SK-N-SH treated with all-trans-retinoic acid at 6 μM for 48 hours (cell line): ENCODE data around the gene EXOC4.

ENCODE experiments used
- ATAC-seq: fragments of 200-7000 bp; cut with Tn5 transposase; 3 replicates; pipeline ENCODE4 v1.9.1; 2020; ENCODE audit warnings: mild to moderate bottlenecking, moderate library complexity
- ARNTL ChIP-seq: fragments of 450-650 bp; formaldehyde crosslinking; IDR thresholded peaks from 2 replicates; pipeline ENCODE4 v1.5.0; 2020; ENCODE audit warnings: low read depth, mild to moderate bottlenecking, moderate library complexity, borderline replicate concordance
- BACH2 ChIP-seq: fragments of 250-450 bp; sonication (Bioruptor Pico); IDR thresholded peaks from 2 replicates; pipeline ENCODE4 v1.9.0; 2021; ENCODE audit warnings: mild to moderate bottlenecking, borderline replicate concordance
- ISL1 ChIP-seq: fragments of 250-450 bp; sonication (Bioruptor Pico); IDR thresholded peaks from 2 replicates; pipeline ENCODE4 v2.1.2; 2022; ENCODE audit warnings: mild to moderate bottlenecking, moderate library complexity
- PPARA ChIP-seq: fragments of 250-450 bp; sonication (Bioruptor Pico); IDR thresholded peaks from 2 replicates; pipeline ENCODE4 v1.5.0; 2020; ENCODE audit warnings: mild to moderate bottlenecking, borderline replicate concordance
- RARB ChIP-seq: fragments of 250-450 bp; sonication (Bioruptor Pico); IDR thresholded peaks from 2 replicates; pipeline ENCODE4 v1.8.0; 2021; ENCODE audit warnings: mild to moderate bottlenecking, moderate library complexity
- SNAI2 ChIP-seq: fragments of 250-450 bp; sonication (Bioruptor Pico); IDR thresholded peaks from 2 replicates; pipeline ENCODE4 v1.5.0; 2020; ENCODE audit warnings: mild to moderate bottlenecking, moderate library complexity
- TCF4 ChIP-seq: fragments of 250-450 bp; sonication (Bioruptor Pico); IDR thresholded peaks from 2 replicates; pipeline ENCODE4 v1.8.0; 2021; ENCODE audit warnings: mild to moderate bottlenecking, moderate library complexity, borderline replicate concordance
- TOX ChIP-seq: fragments of 250-450 bp; sonication (Bioruptor Pico); IDR thresholded peaks from 2 replicates; pipeline ENCODE4 v1.8.0; 2021; ENCODE audit warnings: mild to moderate bottlenecking, moderate library complexity, borderline replicate concordance
- ZC3H10 ChIP-seq: fragments of 250-450 bp; sonication (Bioruptor Pico); IDR thresholded peaks from 2 replicates; pipeline ENCODE4 v1.5.1; 2021; ENCODE audit warnings: mild to moderate bottlenecking, moderate library complexity
- ZFP3 ChIP-seq: fragments of 250-450 bp; sonication (Bioruptor Pico); IDR thresholded peaks from 2 replicates; pipeline ENCODE4 v1.5.0; 2020; ENCODE audit warnings: mild to moderate bottlenecking, moderate library complexity
- ZFP30 ChIP-seq: fragments of 450-650 bp; formaldehyde crosslinking; IDR thresholded peaks from 2 replicates; pipeline ENCODE4 v1.5.0; 2022; ENCODE audit warnings: mild to moderate bottlenecking, moderate library complexity
- ZNF8 ChIP-seq: fragments of 450-650 bp; formaldehyde crosslinking; IDR thresholded peaks from 2 replicates; pipeline ENCODE4 v1.5.0; 2020; ENCODE audit warnings: mild to moderate bottlenecking, moderate library complexity
- TF ChIP-seq, protein P1 (sequence below): fragments of 250-450 bp; sonication (Bioruptor Pico); IDR thresholded peaks from 2 replicates; pipeline ENCODE4 v1.8.0; 2020; ENCODE audit warnings: mild to moderate bottlenecking, moderate library complexity, borderline replicate concordance
- TF ChIP-seq, protein P2 (sequence below): fragments of 250-450 bp; sonication (Bioruptor Pico); IDR thresholded peaks from 2 replicates; pipeline ENCODE4 v1.5.1; 2021; ENCODE audit warnings: mild to moderate bottlenecking, moderate library complexity
- TF ChIP-seq, protein P3 (sequence below): fragments of 250-450 bp; sonication (Bioruptor Pico); IDR thresholded peaks from 2 replicates; pipeline ENCODE4 v1.8.0; 2021; ENCODE audit warnings: low read depth, mild to moderate bottlenecking, moderate library complexity, borderline replicate concordance
- TF ChIP-seq, protein P4 (sequence below): fragments of 250-450 bp; sonication (Bioruptor Pico); IDR thresholded peaks from 2 replicates; pipeline ENCODE4 v1.5.0; 2020; ENCODE audit warnings: mild to moderate bottlenecking, moderate library complexity

The EXOC4 gene

DNA sequence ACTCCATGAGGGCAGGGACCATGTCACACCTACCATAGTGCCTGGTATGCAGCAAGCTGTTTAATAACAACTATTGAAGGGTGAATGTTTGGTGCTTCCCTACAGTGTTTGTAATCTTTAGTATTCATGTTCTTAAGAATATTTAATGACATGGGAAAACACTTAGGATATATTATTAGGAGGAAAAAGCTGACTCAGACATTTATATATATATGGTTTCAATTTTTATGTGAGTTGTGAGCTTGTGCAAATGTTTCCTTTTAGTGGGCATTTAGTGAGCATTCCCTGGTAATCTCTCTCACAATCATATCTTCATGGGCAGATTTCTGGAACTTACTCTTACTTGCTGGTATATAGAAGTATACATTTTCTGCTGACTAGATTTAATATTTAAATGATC, 359.1 kb downstream of the EXOC4 start (continued):
- TF ChIP-seq, protein P1, sequence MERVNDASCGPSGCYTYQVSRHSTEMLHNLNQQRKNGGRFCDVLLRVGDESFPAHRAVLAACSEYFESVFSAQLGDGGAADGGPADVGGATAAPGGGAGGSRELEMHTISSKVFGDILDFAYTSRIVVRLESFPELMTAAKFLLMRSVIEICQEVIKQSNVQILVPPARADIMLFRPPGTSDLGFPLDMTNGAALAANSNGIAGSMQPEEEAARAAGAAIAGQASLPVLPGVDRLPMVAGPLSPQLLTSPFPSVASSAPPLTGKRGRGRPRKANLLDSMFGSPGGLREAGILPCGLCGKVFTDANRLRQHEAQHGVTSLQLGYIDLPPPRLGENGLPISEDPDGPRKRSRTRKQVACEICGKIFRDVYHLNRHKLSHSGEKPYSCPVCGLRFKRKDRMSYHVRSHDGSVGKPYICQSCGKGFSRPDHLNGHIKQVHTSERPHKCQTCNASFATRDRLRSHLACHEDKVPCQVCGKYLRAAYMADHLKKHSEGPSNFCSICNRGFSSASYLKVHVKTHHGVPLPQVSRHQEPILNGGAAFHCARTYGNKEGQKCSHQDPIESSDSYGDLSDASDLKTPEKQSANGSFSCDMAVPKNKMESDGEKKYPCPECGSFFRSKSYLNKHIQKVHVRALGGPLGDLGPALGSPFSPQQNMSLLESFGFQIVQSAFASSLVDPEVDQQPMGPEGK (CRISPR knock-in tag): no peak

DNA sequence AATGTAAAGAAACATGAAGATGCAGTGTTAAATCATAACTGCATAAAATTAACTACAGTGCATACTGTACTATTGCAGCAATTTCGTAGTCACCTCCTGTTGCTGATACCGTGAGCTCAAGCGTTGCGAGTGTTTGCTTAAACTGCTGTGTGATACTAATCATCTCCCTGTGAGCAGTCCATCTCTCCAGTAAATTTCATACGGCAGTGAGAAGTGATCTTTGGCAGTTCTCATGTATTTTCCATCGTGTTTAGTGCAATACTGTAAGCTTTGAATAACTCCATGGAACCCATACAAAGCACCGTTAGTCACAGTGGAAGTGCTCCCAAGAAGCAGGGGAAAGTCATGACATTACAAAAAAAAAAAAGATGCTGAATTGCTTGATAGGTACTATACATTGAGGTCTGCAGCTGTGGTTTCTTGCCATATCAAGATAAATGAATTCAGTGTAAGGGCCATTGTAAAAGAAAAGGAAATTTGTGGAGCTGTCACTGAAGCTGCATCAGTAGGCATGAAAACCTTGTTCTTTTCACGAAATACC, 360.4 kb downstream of the EXOC4 start:
- TF ChIP-seq ZFP3 (CRISPR knock-in tag): no peak
- ATAC-seq: no peak

DNA sequence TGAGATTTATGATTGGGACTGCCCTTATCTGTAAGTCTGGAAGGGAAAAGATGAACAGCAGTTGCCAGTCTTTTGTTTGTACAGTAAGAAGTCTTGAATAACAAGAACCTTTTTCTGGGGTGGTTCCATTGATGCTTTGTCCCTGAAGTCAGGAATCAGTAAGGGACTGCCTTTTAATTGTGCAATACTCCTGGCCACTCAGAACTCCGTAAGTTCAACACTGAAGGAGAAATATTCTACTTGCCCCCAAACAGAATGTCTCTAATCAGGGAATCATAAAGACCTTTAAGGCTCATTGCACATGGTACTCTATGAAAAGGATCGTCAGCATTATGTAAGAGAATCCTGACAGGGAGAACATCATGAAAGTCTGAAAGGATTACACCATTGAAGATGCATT, 361.4 kb downstream of the EXOC4 start:
- no peak for TF ChIP-seq SNAI2 (CRISPR knock-in tag)
- no peak for TF ChIP-seq ZC3H10 (CRISPR knock-in tag)
- TF ChIP-seq, protein P2, sequence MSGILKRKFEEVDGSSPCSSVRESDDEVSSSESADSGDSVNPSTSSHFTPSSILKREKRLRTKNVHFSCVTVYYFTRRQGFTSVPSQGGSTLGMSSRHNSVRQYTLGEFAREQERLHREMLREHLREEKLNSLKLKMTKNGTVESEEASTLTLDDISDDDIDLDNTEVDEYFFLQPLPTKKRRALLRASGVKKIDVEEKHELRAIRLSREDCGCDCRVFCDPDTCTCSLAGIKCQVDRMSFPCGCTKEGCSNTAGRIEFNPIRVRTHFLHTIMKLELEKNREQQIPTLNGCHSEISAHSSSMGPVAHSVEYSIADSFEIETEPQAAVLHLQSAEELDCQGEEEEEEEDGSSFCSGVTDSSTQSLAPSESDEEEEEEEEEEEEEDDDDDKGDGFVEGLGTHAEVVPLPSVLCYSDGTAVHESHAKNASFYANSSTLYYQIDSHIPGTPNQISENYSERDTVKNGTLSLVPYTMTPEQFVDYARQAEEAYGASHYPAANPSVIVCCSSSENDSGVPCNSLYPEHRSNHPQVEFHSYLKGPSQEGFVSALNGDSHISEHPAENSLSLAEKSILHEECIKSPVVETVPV (CRISPR knock-in tag): no peak
- TF ChIP-seq ZNF8: no peak
- TF ChIP-seq, protein P3, sequence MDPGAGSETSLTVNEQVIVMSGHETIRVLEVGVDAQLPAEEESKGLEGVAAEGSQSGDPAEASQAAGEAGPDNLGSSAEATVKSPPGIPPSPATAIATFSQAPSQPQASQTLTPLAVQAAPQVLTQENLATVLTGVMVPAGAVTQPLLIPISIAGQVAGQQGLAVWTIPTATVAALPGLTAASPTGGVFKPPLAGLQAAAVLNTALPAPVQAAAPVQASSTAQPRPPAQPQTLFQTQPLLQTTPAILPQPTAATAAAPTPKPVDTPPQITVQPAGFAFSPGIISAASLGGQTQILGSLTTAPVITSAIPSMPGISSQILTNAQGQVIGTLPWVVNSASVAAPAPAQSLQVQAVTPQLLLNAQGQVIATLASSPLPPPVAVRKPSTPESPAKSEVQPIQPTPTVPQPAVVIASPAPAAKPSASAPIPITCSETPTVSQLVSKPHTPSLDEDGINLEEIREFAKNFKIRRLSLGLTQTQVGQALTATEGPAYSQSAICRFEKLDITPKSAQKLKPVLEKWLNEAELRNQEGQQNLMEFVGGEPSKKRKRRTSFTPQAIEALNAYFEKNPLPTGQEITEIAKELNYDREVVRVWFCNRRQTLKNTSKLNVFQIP (CRISPR knock-in tag): no peak
- TF ChIP-seq ZFP30 (CRISPR knock-in tag): no peak
- TF ChIP-seq ISL1 (CRISPR knock-in tag): no peak
- TF ChIP-seq TOX (CRISPR knock-in tag): no peak
- no peak for TF ChIP-seq RARB (CRISPR knock-in tag)
- no peak for TF ChIP-seq PPARA
- TF ChIP-seq ARNTL (CRISPR knock-in tag): no peak
- TF ChIP-seq, protein P1 (CRISPR knock-in tag): no peak
- TF ChIP-seq ZFP3 (CRISPR knock-in tag): no peak
- no peak for ATAC-seq

DNA sequence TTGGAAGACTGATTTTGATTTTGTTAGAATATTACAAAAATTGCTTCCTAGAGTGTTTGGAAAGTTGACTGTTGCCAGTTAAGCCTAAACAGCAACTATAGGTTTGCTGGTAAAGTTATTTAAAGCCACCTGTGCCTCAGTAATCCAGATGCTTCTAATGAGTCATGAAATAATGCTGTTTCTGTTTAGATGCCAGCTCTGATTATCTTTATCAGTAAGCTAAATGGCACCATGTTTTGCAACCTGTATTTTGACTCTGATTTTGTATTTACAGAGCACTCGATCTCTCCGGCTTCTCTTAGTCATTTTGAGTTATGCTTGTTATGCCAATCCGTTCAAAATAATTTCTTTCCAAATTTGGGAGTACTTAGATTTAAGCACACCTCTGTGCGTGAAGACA, 366.1 kb downstream of the EXOC4 start:
- ATAC-seq: peak; percentile 44; the same call in 2 of the 3 replicates
- TF ChIP-seq TCF4 (CRISPR knock-in tag): peak; percentile 89
- 0 out of 2 replicates have a peak, but pooled peaks have one; percentile 40 for TF ChIP-seq BACH2 (CRISPR knock-in tag)
- TF ChIP-seq ARNTL (CRISPR knock-in tag): 0 out of 2 replicates have a peak, but pooled peaks have one; percentile 40
- TF ChIP-seq, protein P4, sequence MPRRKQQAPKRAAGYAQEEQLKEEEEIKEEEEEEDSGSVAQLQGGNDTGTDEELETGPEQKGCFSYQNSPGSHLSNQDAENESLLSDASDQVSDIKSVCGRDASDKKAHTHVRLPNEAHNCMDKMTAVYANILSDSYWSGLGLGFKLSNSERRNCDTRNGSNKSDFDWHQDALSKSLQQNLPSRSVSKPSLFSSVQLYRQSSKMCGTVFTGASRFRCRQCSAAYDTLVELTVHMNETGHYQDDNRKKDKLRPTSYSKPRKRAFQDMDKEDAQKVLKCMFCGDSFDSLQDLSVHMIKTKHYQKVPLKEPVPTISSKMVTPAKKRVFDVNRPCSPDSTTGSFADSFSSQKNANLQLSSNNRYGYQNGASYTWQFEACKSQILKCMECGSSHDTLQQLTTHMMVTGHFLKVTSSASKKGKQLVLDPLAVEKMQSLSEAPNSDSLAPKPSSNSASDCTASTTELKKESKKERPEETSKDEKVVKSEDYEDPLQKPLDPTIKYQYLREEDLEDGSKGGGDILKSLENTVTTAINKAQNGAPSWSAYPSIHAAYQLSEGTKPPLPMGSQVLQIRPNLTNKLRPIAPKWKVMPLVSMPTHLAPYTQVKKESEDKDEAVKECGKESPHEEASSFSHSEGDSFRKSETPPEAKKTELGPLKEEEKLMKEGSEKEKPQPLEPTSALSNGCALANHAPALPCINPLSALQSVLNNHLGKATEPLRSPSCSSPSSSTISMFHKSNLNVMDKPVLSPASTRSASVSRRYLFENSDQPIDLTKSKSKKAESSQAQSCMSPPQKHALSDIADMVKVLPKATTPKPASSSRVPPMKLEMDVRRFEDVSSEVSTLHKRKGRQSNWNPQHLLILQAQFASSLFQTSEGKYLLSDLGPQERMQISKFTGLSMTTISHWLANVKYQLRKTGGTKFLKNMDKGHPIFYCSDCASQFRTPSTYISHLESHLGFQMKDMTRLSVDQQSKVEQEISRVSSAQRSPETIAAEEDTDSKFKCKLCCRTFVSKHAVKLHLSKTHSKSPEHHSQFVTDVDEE (CRISPR knock-in tag): peak; percentile 45; the same call in 1 of the 2 replicates
- TF ChIP-seq ISL1 (CRISPR knock-in tag): peak; percentile 64
- peak; percentile 95 for TF ChIP-seq SNAI2 (CRISPR knock-in tag)
- TF ChIP-seq, protein P2 (CRISPR knock-in tag): no peak
- no peak for TF ChIP-seq ZC3H10 (CRISPR knock-in tag)
